Activated CD4-positive, alpha-beta T cell treated with anti-CD3 and anti-CD28 coated beads for 36 hours (primary cell): ENCODE measurements around the gene ARMH4. TPM values are rescaled to one million over a fixed set of nuclear protein-coding genes. Genes with fewer than 3 reads are reported as not detected.

Experiments used
- ATAC-seq: fragments of 200-7000 bp; cut with Tn5 transposase; one replicate; pipeline ENCODE4 v1.10.0; 2021; ENCODE audit warnings: mild to moderate bottlenecking, moderate library complexity
- CTCF ChIA-PET: fragments of 350-600 bp; sonication (Branson Sonifier 250); formaldehyde crosslinking; loops from one replicate; lab custom pipeline; 2021; ENCODE audit warnings: antibody characterized with exemption; lab: Charles Lee
- POLR2A ChIA-PET: fragments of 350-600 bp; sonication (Branson Sonifier 250); formaldehyde crosslinking; loops from one replicate; lab custom pipeline; 2021; ENCODE audit warnings: antibody characterized with exemption, inconsistent platforms; lab: Charles Lee
- DNase-seq: peaks from one replicate; pipeline ENCODE4 v3.0.0-alpha.2; 2020
- H3K27ac Mint-ChIP-seq: one replicate; pipeline ENCODE4 v1.8.0; 2021; ENCODE audit warnings: mixed read lengths
- H3K27me3 Mint-ChIP-seq: one replicate; pipeline ENCODE4 v1.8.0; 2021; ENCODE audit warnings: mixed read lengths
- H3K36me3 Mint-ChIP-seq: one replicate; pipeline ENCODE4 v1.8.0; 2021; ENCODE audit warnings: low read depth, mixed read lengths
- H3K4me1 Mint-ChIP-seq: one replicate; pipeline ENCODE4 v1.8.0; 2021; ENCODE audit warnings: mixed read lengths
- H3K4me3 Mint-ChIP-seq: one replicate; pipeline ENCODE4 v1.8.0; 2021; ENCODE audit warnings: mild to moderate bottlenecking, moderate library complexity, mixed read lengths
- H3K9me3 Mint-ChIP-seq: one replicate; pipeline ENCODE4 v1.8.0; 2021; ENCODE audit warnings: low read depth, mixed read lengths
- intact Hi-C, 2 experiments: fragments of 100-400 bp; cut with DNase I in 1 of 2; cut with micrococcal nuclease in 1 of 2; formaldehyde crosslinking; loops; one replicate each; pipeline versions ENCODE4 v1.14.2 to v1.15.1; 2022 to 2024; cut with DNase I, micrococcal nuclease
- total RNA-seq, 2 experiments: library from RNA; stranded (reverse); gene quantifications; one replicate each; pipeline ENCODE4 v1.2.3, GENCODE V29; 2021

The ARMH4 gene
- total RNA-seq, 2 experiments from 2014 or later: not detected

DNA sequence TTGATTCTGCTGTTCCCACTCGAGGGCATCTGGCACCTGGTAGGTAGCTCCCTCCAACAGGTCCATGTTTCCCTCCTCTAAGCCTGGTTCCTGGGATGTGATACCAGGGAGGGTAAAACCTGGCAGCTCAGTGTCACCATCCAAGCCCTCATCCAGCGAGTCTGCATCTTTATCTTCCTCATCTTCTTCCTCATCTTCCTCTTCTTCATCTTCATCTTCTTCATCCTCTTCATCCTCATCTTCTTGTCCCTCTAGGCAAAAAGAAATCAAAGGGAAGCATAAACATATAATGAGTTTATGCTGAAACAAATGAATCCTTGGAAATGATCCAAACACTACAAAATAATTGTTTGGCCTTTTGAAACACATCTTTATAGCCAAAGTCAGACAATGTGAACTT is 55.3 kb downstream of the ARMH4 start:
- POLR2A ChIA-PET: no interaction called here
- intact Hi-C loops: no loop called here
- Mint-ChIP-seq H3K9me3 (no peaks in the 10 kb centered on the region), H3K4me3 (no peak overlapping the region), H3K27me3 (peaks cover 3% of the 10 kb centered on the region), H3K36me3 (no peaks in the 10 kb centered on the region), H3K27ac (no peak overlapping the region), H3K4me1 (no peaks in the 10 kb centered on the region)
- ATAC-seq (no peak), DNase-seq (no peak)
- CTCF ChIA-PET: interaction anchor here (0.6 kb wide), 1 partner anchor 1296 kb away, joined by 3 read pairs; no protein-coding TSS in a partner anchor

DNA sequence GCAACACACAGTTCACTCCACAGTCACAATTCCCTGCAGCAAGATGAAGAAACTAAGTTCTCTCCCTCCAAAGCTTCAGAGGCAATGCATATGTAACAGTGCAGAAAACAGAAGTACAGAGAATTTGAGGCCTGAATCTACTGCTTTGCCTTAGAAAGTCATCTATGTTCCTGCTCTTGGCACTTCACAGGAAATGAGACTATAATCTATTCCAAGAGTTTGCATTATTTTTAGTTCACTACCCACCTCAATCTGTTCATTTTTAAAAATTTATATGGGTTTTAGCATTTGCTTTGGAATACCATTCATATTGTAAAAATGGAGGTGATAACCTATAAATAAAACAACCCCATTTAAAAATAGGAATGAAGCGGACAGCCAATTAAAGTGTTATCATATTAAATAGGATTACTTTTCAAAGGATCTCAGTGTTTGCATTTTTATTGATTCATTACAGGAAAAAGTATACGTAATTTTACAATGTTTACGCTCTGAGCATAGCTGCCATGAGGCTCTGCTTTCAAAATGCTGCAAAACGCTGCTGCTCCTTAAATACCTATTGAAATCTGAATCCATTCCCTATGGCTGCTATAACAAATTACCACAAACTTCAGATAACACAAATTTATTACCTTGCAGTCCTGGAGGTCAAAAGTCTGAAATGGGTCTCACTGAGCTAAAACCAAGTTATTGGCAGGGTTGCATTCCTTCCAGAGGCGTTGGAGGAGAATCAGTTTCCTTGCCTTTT is 60.0 kb downstream of the ARMH4 start:
- ChIA-PET POLR2A (no interaction called here), CTCF (no interaction called here)
- no peak overlapping the region for H3K4me3 Mint-ChIP-seq
- ATAC-seq (no peak), DNase-seq (no peak)
- H3K4me1 Mint-ChIP-seq: no peaks in the 10 kb centered on the region
- H3K36me3 Mint-ChIP-seq: no peaks in the 10 kb centered on the region
- H3K9me3 Mint-ChIP-seq: no peaks in the 10 kb centered on the region
- peaks cover 6% of the 10 kb centered on the region for H3K27me3 Mint-ChIP-seq
- intact Hi-C loops: no loop called here
- H3K27ac Mint-ChIP-seq: no peak overlapping the region

DNA sequence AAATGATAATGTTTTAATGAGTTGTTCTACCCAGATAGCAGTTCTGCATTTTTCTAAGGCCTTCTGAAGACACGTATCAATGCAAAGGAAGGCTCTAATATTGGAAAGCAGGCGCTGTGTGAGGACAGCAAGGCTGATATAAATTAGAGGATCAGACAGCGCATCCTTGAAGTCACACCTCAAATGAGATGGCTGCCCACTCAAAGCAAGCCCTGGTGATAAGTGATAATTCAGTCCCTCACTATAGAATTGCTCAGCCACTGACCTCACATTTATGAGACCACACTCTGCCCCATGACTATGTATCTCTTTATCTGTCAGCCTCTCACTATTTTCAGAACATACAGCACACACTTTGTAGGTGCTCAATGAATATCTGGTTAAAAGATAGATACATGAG is 62.4 kb downstream of the ARMH4 start:
- H3K4me1 Mint-ChIP-seq: no peaks in the 10 kb centered on the region
- CTCF ChIA-PET: no interaction called here
- ATAC-seq: no peak
- no peak overlapping the region for H3K27ac Mint-ChIP-seq
- H3K36me3 Mint-ChIP-seq: no peaks in the 10 kb centered on the region
- POLR2A ChIA-PET: no interaction called here
- intact Hi-C loops: no loop called here
- H3K27me3 Mint-ChIP-seq: peaks cover 15% of the 10 kb centered on the region
- H3K4me3 Mint-ChIP-seq: no peak overlapping the region
- H3K9me3 Mint-ChIP-seq: no peaks in the 10 kb centered on the region
- DNase-seq: no peak

DNA sequence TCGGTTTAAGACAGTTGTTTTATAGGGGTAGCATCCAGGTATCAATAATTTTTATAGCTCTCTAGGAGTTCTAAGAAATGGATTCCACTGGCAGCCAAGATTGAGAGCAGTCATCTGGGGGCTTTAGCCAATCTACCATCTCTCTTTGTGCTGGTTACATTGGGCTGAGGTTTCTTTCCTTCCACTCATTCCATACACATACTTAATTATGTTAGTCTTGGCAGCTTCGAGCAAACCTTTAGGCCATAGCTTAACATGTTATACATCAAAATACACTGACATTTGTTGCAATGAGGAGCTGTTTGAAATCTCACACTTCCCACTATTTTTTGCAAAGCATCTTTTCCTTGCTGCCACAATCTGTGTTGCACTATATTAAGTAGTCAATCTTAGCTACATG is 63.1 kb downstream of the ARMH4 start:
- Mint-ChIP-seq H3K4me1 (no peaks in the 10 kb centered on the region), H3K27me3 (peaks cover 18% of the 10 kb centered on the region), H3K27ac (no peak overlapping the region), H3K9me3 (no peaks in the 10 kb centered on the region), H3K36me3 (no peaks in the 10 kb centered on the region), H3K4me3 (no peak overlapping the region)
- intact Hi-C loops: no loop called here
- ATAC-seq (no peak), DNase-seq (no peak)
- ChIA-PET POLR2A (no interaction called here), CTCF (no interaction called here)

DNA sequence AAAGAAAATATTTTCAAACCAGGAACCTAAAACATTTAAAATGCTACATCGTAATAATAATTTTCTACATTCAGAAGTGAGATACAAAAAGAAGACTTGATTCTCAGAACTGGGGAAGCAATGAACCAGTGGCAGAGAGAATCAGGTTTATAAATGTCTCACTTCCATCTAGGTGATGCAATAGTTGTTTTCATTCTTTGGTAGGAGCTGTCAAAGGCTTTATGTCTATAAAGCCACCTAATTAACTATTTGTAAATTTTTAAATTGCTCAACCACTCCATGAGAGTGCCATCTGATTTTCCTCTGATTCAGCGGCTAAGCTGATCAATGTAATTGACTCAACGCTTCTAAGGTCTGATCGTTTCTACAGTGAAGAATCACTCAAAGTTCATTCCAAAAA is 66.1 kb downstream of the ARMH4 start:
- ATAC-seq: no peak
- peaks cover 5% of the 10 kb centered on the region for H3K4me1 Mint-ChIP-seq
- ChIA-PET POLR2A (no interaction called here), CTCF (interaction anchor here (1.3 kb wide), 1 partner anchor 8 kb away, joined by 3 read pairs; no protein-coding TSS in a partner anchor)
- H3K4me3 Mint-ChIP-seq: no peak overlapping the region
- DNase-seq: no peak
- no peak overlapping the region for H3K27ac Mint-ChIP-seq
- H3K27me3 Mint-ChIP-seq: peaks cover 21% of the 10 kb centered on the region
- H3K36me3 Mint-ChIP-seq: no peaks in the 10 kb centered on the region
- no peaks in the 10 kb centered on the region for H3K9me3 Mint-ChIP-seq
- intact Hi-C loops: no loop called here

DNA sequence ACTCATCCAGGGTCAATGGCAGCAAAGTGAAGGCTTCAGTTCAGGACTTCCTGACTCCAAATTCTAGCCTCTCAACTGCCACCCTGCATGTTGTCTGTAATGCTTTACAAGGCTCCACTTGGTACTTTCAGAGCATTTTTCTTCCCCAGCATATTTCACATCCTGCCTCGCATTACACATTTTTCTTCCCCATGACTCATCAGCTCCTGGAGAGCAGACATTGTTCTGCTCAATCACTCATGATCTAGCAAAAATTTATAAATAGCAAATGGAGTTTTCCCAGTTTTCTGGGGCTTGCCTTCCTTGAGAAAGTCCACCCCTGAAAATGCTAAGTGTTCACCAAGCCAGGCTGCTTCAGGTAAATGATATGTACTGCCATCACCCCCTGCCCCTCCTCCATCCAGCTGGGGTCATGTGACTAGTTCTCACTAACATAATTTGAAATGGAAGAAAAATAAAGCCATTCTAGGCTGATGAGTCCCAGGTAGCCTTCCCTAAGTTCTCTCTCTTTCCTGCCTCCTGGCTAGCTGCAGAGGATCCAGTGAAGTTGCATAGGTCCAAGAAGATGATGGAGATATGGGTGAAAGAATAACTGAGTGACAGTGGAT is 69.4 kb downstream of the ARMH4 start:
- CTCF ChIA-PET: no interaction called here

DNA sequence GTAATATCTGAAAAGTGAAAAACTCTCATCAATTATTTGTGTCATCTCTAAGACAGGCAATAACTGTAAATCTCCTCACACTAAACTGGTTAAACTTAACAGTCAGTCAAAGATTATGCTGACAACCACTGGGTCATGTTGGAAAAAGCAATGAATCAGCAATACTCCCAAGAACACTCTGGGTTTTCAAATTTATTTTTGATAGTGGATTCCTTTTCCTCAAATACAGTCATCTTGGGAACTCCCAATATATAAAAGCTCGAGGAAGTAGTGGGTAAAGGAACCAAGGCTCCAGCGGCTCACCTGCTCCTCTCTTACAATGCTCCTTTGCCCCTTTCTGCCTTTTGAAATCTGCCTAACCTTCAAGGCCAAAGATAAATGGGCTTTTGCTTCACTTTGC is 70.0 kb downstream of the ARMH4 start:
- Mint-ChIP-seq H3K9me3 (no peaks in the 10 kb centered on the region), H3K36me3 (no peaks in the 10 kb centered on the region), H3K27ac (no peak overlapping the region), H3K4me1 (peaks cover 5% of the 10 kb centered on the region), H3K4me3 (no peak overlapping the region), H3K27me3 (peaks cover 19% of the 10 kb centered on the region)
- ChIA-PET POLR2A (no interaction called here), CTCF (no interaction called here)
- ATAC-seq (no peak), DNase-seq (no peak)
- intact Hi-C loops: no loop called here

More for the DNA sequence above, 69.4 kb downstream of the ARMH4 start:
- Mint-ChIP-seq H3K4me1 (peaks cover 5% of the 10 kb centered on the region), H3K36me3 (no peaks in the 10 kb centered on the region), H3K27me3 (peaks cover 19% of the 10 kb centered on the region), H3K9me3 (no peaks in the 10 kb centered on the region), H3K27ac (no peak overlapping the region), H3K4me3 (no peak overlapping the region)
- intact Hi-C loops: no loop called here
- POLR2A ChIA-PET: no interaction called here
- ATAC-seq (no peak), DNase-seq (no peak)

DNA sequence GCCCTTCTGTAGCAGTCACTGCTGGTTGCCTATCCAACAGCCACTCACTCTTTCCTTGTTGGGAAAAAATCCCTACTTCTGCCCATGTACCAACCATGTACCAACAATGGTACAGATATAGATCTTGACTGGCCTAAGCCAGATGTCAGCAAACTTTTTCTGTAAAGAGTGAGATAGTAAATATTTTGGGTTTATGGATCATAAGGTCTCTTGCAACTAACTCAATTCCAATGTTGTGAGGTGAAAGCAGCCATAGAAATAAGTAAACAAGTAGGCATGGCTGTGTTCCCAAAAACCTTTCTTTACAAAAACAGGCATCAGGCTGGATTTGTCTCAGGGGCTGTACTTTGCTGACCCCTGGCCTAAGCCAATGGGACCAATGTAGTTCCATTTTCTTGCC is 73.5 kb downstream of the ARMH4 start:
- Mint-ChIP-seq H3K36me3 (no peaks in the 10 kb centered on the region), H3K27ac (no peak overlapping the region), H3K9me3 (no peaks in the 10 kb centered on the region), H3K4me3 (no peak overlapping the region), H3K4me1 (peaks cover 5% of the 10 kb centered on the region), H3K27me3 (peaks cover 11% of the 10 kb centered on the region)
- DNase-seq (no peak), ATAC-seq (no peak)
- POLR2A ChIA-PET: no interaction called here
- CTCF ChIA-PET: no interaction called here
- intact Hi-C loops: loop anchor here in 1 of 2 experiments (10.0 kb wide), 1 partner anchor 184 kb away; no protein-coding TSS in a partner anchor

DNA sequence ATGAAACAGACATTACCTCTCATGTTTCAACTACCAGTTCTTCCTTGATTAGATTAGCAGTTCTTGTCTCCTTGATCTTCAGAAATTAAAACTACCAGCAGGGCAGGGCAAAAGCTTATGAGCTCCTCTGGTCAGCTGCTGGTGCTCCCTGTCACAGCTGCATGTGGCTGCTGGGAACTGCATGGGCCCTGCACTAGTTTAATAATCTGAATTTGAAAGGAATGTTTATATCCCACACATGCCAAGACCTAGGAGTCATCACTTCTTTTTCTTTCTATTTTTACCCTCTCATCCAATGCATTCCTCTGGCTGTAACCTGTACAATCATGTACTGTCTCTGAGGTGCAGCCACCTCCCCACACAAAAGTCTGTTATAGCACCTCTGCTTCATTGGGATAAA is 73.9 kb downstream of the ARMH4 start:
- ATAC-seq: no peak
- ChIA-PET CTCF (interaction anchor here (1.1 kb wide), 1 partner anchor 9 kb away, joined by 3 read pairs; no protein-coding TSS in a partner anchor), POLR2A (no interaction called here)
- Mint-ChIP-seq H3K9me3 (no peaks in the 10 kb centered on the region), H3K27ac (no peak overlapping the region), H3K36me3 (no peaks in the 10 kb centered on the region), H3K4me1 (peaks cover 5% of the 10 kb centered on the region), H3K4me3 (no peak overlapping the region), H3K27me3 (peaks cover 11% of the 10 kb centered on the region)
- intact Hi-C loops: loop anchor here in 1 of 2 experiments (10.0 kb wide), 1 partner anchor 183 kb away; no protein-coding TSS in a partner anchor
- no peak for DNase-seq

DNA sequence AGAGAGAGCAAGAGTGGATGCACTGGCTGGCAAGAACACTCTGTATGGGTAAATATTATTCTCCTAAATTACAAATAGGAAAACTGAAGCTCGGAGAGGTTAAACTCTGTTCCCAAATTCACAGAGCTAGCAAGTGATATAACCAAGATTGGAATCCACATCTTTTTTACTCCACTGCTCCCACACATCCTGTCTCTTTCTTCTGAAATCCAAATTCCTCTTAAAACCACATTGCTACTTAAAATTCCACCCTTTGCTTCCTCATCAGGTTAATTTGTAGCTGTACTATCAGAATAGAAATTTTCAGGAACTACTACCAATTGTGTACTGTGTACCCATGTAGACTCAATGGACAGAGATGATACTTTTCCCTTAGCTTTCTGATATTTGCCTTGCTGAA is 74.4 kb downstream of the ARMH4 start:
- ChIA-PET CTCF (interaction anchor here (1.1 kb wide), 1 partner anchor 9 kb away, joined by 3 read pairs; no protein-coding TSS in a partner anchor), POLR2A (no interaction called here)
- intact Hi-C loops: loop anchor here in 1 of 2 experiments (10.0 kb wide), 1 partner anchor 183 kb away; no protein-coding TSS in a partner anchor
- no peak for DNase-seq
- Mint-ChIP-seq H3K9me3 (no peaks in the 10 kb centered on the region), H3K36me3 (no peaks in the 10 kb centered on the region), H3K27me3 (peaks cover 11% of the 10 kb centered on the region), H3K27ac (no peak overlapping the region), H3K4me3 (no peak overlapping the region), H3K4me1 (peaks cover 5% of the 10 kb centered on the region)
- ATAC-seq: no peak

DNA sequence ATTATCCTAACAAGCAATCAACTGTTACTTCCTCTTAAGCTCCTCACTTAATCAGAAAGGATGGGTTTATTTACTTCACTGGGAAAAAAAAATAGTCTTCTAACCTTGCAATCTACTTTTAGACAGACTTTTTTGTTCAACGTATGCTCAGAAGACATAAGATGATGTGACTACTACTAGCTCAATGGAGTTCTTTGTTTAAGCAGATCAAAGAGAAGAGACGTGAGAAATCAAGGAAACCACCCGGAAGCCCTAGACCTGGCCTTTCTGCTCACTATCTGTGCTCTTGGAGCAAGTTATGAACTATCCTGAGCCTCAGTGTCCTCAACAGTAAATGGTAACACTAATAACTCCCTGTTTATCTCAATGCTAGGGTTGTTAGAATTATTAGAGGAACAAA is 78.5 kb downstream of the ARMH4 start:
- POLR2A ChIA-PET: no interaction called here

More for the DNA sequence above, 78.5 kb downstream of the ARMH4 start:
- Mint-ChIP-seq H3K27ac (no peak overlapping the region), H3K4me3 (no peak overlapping the region), H3K27me3 (peaks cover 10% of the 10 kb centered on the region), H3K4me1 (no peaks in the 10 kb centered on the region), H3K36me3 (no peaks in the 10 kb centered on the region), H3K9me3 (no peaks in the 10 kb centered on the region)
- DNase-seq (no peak), ATAC-seq (no peak)
- CTCF ChIA-PET: interaction anchor here (0.6 to 1.6 kb wide), 6 partner anchors 11 to 562 kb away, joined by 3 to 4 read pairs (median 3); no protein-coding TSS in a partner anchor
- intact Hi-C loops: loop anchor here (2.0 to 10.0 kb wide), 6 partner anchors 179 to 756 kb away; no protein-coding TSS in a partner anchor
